G401 (cell line): ENCODE data around the gene DAPP1. TPM values are rescaled to one million over a fixed set of nuclear protein-coding genes. Genes with fewer than 3 reads are reported as not detected.

Source experiments
- DNase-seq: peaks from one replicate; pipeline ENCODE4 v3.0.0-alpha.2; 2015; ENCODE audit warnings: low spot score
- in situ Hi-C: cut with HindIII; loops from 2 replicates; pipeline ENCODE4 v1.10.0; 2016; ENCODE audit warnings: low sequenced_read_pairs, mixed read lengths
- total RNA-seq: library from RNA; depleted of rRNA; stranded (reverse); fragments of >200 nt; shearing (Covaris generic); gene quantifications from 2 replicates; pipeline ENCODE4 v1.2.3, GENCODE V29; 2014; rRNA removed

Gene DAPP1
- total RNA-seq, 1 experiment from 2014 or later, result not detected

DNA sequence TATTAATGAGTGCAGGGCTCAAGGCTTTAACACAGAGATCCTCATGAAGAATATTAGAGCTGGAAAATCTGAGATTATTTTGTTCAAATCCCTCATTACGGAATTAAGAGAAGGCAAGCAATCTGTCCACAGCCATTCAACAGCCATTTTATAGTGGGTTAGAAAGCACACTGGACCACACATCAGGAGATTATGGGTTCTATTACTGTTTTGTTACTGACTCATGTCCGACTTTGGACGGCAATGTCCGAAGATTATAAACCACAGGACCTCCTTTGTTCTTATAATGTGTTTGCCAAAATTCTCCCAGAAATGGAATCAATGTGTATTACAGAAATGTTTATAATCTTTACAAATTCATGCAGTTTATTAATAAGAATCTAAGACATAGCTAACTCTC, 69.5 kb downstream of the DAPP1 start:
- in situ Hi-C loops, result no loop called here
- no peak for DNase-seq

DNA sequence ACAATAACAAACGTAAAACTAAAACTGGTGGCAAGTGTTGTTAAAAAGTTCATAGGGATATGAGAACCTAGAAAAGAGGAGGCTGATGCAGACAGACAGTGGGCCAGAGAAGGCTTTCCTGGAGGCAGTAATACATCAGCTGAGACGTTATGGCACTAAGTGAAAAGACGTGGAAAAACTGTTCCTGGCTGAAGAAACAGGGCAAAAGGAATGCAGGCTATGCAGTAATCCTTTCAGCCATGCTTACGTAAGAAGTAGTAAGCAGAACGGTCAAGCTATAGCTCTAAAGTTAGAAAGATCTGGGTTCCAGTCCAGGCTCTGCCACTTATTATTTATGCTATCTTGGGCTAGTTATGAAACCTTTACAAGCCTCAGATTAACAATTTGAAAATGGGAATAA, 71.2 kb downstream of the DAPP1 start:
- in situ Hi-C loops, result no loop called here
- DNase-seq, result peak; percentile 12

DNA sequence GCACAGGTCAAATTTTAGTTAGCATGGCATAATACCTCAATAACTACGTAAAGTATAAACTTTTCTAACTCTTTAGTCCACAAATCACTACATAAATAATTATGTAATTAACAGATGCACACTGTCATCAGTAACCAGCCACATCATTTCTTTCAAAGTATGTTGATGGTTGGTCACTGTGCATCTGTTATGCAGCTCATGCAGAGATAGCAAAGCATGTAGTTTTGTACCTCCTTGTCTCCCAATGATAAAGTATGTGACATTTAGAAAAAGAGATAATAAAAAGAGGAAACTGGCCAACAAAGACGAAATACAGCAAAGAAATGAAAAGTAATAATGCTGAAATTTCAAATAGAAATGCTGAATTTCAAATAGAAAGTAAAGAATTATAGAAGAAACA, 74.7 kb downstream of the DAPP1 start:
- in situ Hi-C loops, result no loop called here
- no peak for DNase-seq

DNA sequence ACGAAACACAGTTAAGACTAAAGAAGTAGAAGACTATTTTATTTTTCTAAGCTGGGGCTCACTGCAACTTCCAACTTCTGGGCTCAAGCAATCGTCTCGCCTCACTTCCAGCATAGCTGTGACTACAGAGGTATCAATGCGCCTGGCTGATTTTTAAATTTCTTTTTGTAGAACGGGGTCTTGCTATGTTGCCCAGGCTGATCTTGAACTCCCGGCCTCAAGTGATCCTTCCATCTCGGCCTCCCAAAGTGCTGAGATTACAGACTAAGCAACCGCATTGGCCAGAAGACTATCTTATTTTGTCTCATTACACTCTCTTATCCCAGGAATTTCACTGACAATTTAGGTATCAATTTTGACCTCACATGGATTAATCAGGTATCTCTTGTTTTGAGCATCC, 76.4 kb downstream of the DAPP1 start:
- in situ Hi-C loops, result no loop called here
- no peak for DNase-seq

DNA sequence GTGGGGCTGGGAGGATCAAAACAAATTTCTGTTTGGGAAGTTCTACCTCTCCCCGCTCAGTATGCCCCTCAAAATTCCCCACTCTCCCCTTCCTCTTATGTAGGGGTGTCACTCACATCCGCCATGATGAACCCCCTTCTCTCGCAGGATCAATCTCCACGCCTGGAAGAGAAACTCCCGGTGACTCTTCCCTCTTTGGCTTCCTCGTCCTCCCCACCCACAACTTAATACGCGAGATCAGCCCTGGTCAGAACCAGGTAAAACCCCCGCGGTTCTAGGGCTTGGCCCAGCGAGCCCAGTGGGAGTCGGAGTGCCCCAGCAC, 77.2 kb downstream of the DAPP1 start:
- in situ Hi-C loops, result no loop called here
- DNase-seq, result no peak

DNA sequence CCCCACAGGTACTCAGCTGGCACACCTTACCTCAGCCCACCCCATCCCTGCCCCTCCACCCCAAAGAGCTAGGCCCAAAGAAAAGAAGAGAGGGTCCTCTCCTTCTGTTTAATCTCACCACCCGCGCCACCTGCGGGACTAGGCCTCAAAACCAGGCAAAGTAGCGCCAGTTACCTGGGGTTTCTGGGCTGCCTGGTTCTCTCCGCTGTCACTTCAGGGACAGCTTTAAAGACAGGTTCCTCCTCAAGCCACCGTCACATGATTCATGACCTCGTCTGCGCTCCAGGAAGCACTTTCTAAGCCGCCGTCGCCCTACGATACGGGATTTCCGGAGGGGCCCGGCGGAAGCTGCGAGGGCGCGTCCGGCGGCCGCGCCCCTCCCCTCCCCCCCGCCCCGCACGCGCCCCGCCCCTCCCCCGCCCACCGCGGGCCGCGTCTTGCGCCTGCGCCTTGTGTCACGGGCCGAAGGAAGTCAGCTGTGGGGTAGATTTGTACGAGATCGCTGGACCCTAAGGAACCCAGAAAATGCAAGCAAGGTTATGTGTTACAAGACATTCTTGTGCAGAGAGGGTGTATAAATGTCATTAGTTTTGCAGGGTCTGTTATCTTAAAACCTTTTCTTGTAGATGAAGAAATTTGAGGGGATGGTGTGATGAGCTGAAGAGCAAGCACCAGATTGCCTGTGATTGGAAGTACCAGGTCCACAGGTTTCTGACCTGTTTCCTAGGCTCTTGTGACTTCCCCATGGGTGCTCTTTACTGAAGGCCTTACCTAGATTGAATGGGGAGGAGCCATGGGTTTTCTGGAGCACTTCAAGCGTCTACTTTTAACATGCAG, 77.8 kb downstream of the DAPP1 start, which contains the start of gene LAMTOR3:
TSS of gene LAMTOR3 (minus strand) at position 267 of the 837 bp plus-strand sequence. CDS start 464 bp downstream, outside the sequence.
- in situ Hi-C loops, result no loop called here

DNA sequence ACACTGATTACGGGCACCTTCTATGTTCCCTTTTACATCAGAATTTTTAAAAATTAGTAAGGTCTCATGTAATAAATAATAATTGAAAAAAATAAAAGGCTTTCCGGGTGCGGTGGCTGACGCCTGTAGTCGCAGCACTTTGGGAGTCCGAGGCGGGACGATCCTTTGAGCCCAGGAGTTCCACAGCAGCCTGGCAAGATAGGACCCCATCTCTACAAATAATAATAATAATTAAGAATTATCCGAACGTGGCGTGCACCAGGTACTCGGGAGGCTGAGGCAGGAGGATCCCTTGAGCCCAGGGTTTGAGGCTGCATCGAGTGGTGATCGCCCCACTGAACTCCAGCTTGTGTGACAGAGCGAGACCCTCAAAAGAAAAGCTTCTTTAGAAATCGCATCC, 78.4 kb downstream of the DAPP1 start:
- DNase-seq, result no peak
- in situ Hi-C loops, result no loop called here

More for the DNA sequence above, 77.8 kb downstream of the DAPP1 start, which contains the start of gene LAMTOR3:
- DNase-seq, result peak; percentile 94

DNA sequence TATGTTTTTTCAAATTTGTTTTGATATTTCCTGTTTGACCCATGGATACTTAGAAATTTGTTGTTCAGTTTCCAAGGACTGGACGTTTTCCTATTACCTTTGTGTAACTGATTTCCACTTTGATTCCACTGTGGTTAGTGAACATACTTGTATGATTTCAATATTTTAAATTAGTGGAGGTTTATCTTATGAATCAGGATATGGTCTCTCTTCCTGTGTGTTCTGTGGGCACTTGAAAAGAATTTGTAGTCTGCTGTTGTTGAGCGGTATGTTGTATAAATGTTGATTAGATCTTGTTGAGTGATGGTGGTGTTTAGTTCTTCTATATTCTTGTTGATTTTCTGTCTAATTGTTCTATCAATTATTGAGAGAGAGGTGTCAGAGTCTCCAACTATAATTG, 98.8 kb downstream of the DAPP1 start:
- in situ Hi-C loops, result no loop called here
- DNase-seq, result no peak

DNA sequence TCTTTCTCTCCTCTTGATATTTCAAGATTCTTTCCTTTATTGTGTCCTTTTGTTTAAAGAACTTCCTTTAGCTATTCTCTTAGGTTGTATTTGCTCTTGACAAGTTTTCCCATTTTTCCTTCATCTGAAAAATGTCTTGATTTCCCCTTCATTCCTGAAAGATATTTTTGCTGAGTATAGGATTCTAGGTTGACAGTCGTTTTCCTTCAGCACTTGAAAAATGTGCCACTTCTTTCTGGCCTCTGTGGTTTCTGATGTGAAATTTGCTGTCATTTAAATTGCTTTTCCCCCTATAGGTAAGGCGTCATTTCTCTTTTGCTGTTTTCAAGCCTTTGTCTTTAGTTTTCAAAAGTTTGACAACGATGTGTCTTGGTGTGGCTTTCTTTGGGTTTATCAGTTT, 100.9 kb downstream of the DAPP1 start:
- in situ Hi-C loops, result no loop called here
- no peak for DNase-seq

DNA sequence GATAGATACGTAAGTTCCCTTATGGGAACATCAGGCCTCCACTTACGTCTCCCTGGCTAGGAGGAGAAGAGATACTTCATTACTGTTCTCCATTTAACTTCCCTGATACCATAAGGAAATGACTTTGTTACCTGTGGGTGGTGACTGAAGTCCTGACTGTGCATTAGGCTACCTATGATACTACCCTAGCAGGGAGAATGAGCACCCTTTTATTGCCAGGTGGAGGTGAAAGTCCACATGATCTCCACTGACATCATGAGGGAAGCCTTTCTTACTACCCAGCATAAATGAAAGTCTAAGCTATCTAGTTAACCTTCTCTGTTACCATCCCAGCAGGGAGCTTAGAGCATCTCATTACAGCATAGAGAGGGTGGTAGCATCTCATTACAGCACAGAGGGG, 102.0 kb downstream of the DAPP1 start:
- no peak for DNase-seq
- in situ Hi-C loops, result no loop called here

Other genes with a start within 250 kb of the DAPP1 start
- not detected in 2 replicates for gene MTTP, start 242.0 kb upstream of the DAPP1 start, total RNA-seq
- gene C4orf54, start 159.0 kb upstream of the DAPP1 start, total RNA-seq, result not detected in 2 replicates
- gene LAMTOR3, start 77.6 kb downstream of the DAPP1 start, total RNA-seq, result 53.4 and 56.5 TPM in 2 replicates
- gene DNAJB14, start 129.8 kb downstream of the DAPP1 start, total RNA-seq, result 18.0 and 36.8 TPM in 2 replicates
- 715 and 727 TPM in 2 replicates for gene H2AZ1, start 133.4 kb downstream of the DAPP1 start, total RNA-seq